ENCODE measurements around the gene PLA2G12A.
"Not testable (repeated sequence)": the region's sequence is repeated elsewhere in the genome, so short reads cannot be mapped to it uniquely, and the experiment has no call there.

DNA sequence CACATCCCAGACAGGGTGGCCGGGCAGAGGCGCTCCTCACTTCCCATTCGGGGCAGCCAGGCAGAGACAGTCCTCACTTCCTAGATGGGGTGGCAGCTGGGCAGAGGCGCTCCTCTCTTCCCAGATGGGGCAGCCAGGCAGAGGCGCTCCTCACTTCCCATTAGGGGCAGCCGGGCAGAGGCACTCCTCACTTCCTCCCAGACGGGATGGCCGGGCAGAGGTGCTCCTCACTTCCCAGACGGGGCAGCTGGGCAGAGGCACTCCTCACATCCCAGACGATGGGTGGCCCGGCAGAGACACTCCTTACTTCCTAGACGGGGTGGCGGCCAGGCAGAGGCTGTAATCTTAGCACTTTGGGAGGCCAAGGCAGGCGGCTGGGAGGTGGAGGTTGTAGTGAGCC lies 50.9 kb downstream of the PLA2G12A start:
- TF ChIP-seq, protein P1, sequence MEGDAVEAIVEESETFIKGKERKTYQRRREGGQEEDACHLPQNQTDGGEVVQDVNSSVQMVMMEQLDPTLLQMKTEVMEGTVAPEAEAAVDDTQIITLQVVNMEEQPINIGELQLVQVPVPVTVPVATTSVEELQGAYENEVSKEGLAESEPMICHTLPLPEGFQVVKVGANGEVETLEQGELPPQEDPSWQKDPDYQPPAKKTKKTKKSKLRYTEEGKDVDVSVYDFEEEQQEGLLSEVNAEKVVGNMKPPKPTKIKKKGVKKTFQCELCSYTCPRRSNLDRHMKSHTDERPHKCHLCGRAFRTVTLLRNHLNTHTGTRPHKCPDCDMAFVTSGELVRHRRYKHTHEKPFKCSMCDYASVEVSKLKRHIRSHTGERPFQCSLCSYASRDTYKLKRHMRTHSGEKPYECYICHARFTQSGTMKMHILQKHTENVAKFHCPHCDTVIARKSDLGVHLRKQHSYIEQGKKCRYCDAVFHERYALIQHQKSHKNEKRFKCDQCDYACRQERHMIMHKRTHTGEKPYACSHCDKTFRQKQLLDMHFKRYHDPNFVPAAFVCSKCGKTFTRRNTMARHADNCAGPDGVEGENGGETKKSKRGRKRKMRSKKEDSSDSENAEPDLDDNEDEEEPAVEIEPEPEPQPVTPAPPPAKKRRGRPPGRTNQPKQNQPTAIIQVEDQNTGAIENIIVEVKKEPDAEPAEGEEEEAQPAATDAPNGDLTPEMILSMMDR (IDR thresholded peaks at IDR 0.05) = not testable (repeated sequence)
- not testable (repeated sequence) for TF ChIP-seq POLR2A (IDR thresholded peaks at IDR 0.05)

All from gastroesophageal sphincter (tissue), 3 donors.